OCI-LY7 (cell line): ENCODE measurements around the gene OR10H4. TPM values are rescaled to one million over a fixed set of nuclear protein-coding genes. Genes with fewer than 3 reads are reported as not detected.

ENCODE experiments used
- BruUV-seq: library from RNA; stranded (reverse); fragments of 400-500 nt; replicated peaks from 2 replicates; lab custom pipeline; 2021; lab: Mats Ljungman, UMichigan
- CTCF ChIA-PET: fragments of 300-600 bp; sonication (Branson Sonifier 250); formaldehyde crosslinking; loops from one replicate; lab custom pipeline; 2022; ENCODE audit warnings: antibody characterized with exemption; ENCODE audit not compliant: unreplicated experiment; lab: Charles Lee
- POLR2A ChIA-PET: fragments of 300-600 bp; sonication (Branson Sonifier 250); formaldehyde crosslinking; loops from one replicate; lab custom pipeline; 2022; ENCODE audit warnings: antibody characterized with exemption; lab: Charles Lee
- DNase-seq: peaks from one replicate; pipeline ENCODE4 v3.0.0-alpha.2; 2015; ENCODE audit warnings: low spot score
- H2AFZ ChIP-seq: fragments of 200-600 bp; sonication (generic), shearing (Covaris generic); 2 replicates; pipeline ENCODE4 v1.6.1; 2014; ENCODE audit warnings: mild to moderate bottlenecking, antibody characterized with exemption, low read length, moderate library complexity
- H3K27ac ChIP-seq: fragments of 200-600 bp; sonication (generic); 2 replicates; pipeline ENCODE4 v1.5.1; 2014; ENCODE audit warnings: mixed run types, low read depth, mild to moderate bottlenecking, moderate library complexity, low read length, inconsistent platforms; ENCODE audit not compliant: poor library complexity, severe bottlenecking
- H3K36me3 ChIP-seq: fragments of 200-600 bp; sonication (generic); 2 replicates; pipeline ENCODE4 v1.6.1; 2014; ENCODE audit warnings: mild to moderate bottlenecking, antibody characterized with exemption, low read length, moderate library complexity, mixed read lengths; ENCODE audit not compliant: insufficient read depth
- H3K4me1 ChIP-seq: fragments of 200-600 bp; sonication (generic); 2 replicates; pipeline ENCODE4 v1.5.1; 2014; ENCODE audit warnings: mild to moderate bottlenecking, low read length; ENCODE audit not compliant: insufficient read depth, poor library complexity, severe bottlenecking
- H3K4me2 ChIP-seq: fragments of 200-600 bp; sonication (generic); 2 replicates; pipeline ENCODE4 v1.6.1; 2014; ENCODE audit warnings: mild to moderate bottlenecking, low read length
- H3K4me3 ChIP-seq: fragments of 200-600 bp; sonication (generic); 2 replicates; pipeline ENCODE4 v1.5.1; 2014; ENCODE audit warnings: mild to moderate bottlenecking, low read depth, low read length; ENCODE audit not compliant: poor library complexity, severe bottlenecking
- H3K79me2 ChIP-seq: fragments of 200-600 bp; sonication (generic); 2 replicates; pipeline ENCODE4 v1.6.1; 2016; ENCODE audit warnings: low read depth, mild to moderate bottlenecking, low read length, moderate library complexity, mixed read lengths; ENCODE audit not compliant: insufficient read depth
- H3K9me2 ChIP-seq: fragments of 200-600 bp; sonication (generic); 2 replicates; pipeline ENCODE4 v1.6.1; 2016; ENCODE audit warnings: mild to moderate bottlenecking, low read length, mixed read lengths; ENCODE audit not compliant: insufficient read depth
- H3K9me3 ChIP-seq: fragments of 200-600 bp; sonication (generic); 2 replicates; pipeline ENCODE4 v1.6.1; 2014; ENCODE audit warnings: mild to moderate bottlenecking, mixed run types, low read length, mixed read lengths
- H4K20me1 ChIP-seq: fragments of 200-600 bp; sonication (generic); 2 replicates; pipeline ENCODE4 v1.6.1; 2014; ENCODE audit warnings: mild to moderate bottlenecking, antibody characterized with exemption, low read length, moderate library complexity, mixed read lengths; ENCODE audit not compliant: insufficient read depth
- CTCF ChIP-seq: fragments of 200-600 bp; sonication (generic); conservative IDR thresholded peaks from 2 replicates; pipeline ENCODE4 v1.5.1; 2014; ENCODE audit warnings: mild to moderate bottlenecking, antibody characterized with exemption, low read length, moderate library complexity, mixed read lengths
- EZH2phosphoT487 ChIP-seq: fragments of 200-600 bp; sonication (generic); IDR thresholded peaks from 2 replicates; pipeline ENCODE4 v1.6.1; 2018; ENCODE audit warnings: low read depth, borderline replicate concordance, mild to moderate bottlenecking, mixed run types, antibody characterized with exemption, low read length, moderate library complexity, mixed read lengths
- intact Hi-C: fragments of 100-400 bp; cut with micrococcal nuclease; formaldehyde crosslinking; loops from one replicate; pipeline ENCODE4 v1.10.0; 2022; ENCODE audit not compliant: unreplicated experiment
- total RNA-seq, 2 experiments: library from RNA; depleted of rRNA in 1 of 2; stranded (reverse); fragments of >200 nt in 1 of 2; shearing (Covaris generic) in 1 of 2; gene quantifications; 2 replicates each; pipeline ENCODE4 v1.2.3, GENCODE V29; 2014 to 2022

The OR10H4 gene
- total RNA-seq, 2 experiments from 2014 or later = not detected

DNA sequence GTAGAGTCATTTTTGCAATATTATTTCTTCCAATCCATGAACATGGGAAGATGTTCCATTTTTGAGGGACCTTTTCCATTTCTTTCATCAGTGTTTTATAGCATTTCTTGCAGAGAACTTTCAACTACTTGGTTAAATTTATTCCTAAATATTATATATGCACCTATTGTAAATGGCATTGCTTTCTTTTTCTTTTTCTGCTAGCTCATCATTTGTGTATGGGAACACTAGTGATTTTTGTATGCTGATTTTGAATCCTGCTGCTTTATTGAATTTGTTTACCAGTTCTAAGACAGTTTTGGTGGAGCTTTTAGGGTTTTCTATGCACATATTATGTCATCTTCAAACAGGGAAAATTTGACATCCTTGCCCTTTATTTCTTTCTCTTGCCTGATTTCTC is 43.8 kb upstream of the OR10H4 start:
- CTCF ChIA-PET = no interaction called here
- Histone ChIP-seq H2AFZ (no peak overlapping the region), H3K9me3 (no peaks in the 10 kb centered on the region), H4K20me1 (no peaks in the 10 kb centered on the region), H3K4me1 (no peaks in the 10 kb centered on the region), H3K9me2 (no peaks in the 10 kb centered on the region), H3K4me2 (no peak overlapping the region), H3K27ac (no peak overlapping the region), H3K36me3 (no peaks in the 10 kb centered on the region), H3K4me3 (no peak overlapping the region), H3K79me2 (no peaks in the 10 kb centered on the region)
- TF ChIP-seq EZH2phosphoT487 (no peak), CTCF (no peak)
- intact Hi-C loops = no loop called here
- DNase-seq = no peak
- no TSS peak for BruUV-seq
- POLR2A ChIA-PET = no interaction called here

GRCh38 chr19:15911599-15912235 is 37.1 kb upstream of the OR10H4 start:
- CTCF ChIA-PET = no interaction called here
- no peak overlapping the region for H3K4me2 ChIP-seq
- DNase-seq = no peak
- TF ChIP-seq CTCF (no peak), EZH2phosphoT487 (no peak)
- BruUV-seq = no TSS peak
- no peaks in the 10 kb centered on the region for H3K36me3 ChIP-seq
- POLR2A ChIA-PET = no interaction called here
- no peaks in the 10 kb centered on the region for H3K79me2 ChIP-seq
- H4K20me1 ChIP-seq = no peaks in the 10 kb centered on the region
- no peak overlapping the region for H3K4me3 ChIP-seq
- intact Hi-C loops = no loop called here
- H3K9me2 ChIP-seq = no peaks in the 10 kb centered on the region
- H2AFZ ChIP-seq = no peak overlapping the region
- H3K27ac ChIP-seq = no peak overlapping the region
- H3K4me1 ChIP-seq = no peaks in the 10 kb centered on the region
- no peaks in the 10 kb centered on the region for H3K9me3 ChIP-seq

DNA sequence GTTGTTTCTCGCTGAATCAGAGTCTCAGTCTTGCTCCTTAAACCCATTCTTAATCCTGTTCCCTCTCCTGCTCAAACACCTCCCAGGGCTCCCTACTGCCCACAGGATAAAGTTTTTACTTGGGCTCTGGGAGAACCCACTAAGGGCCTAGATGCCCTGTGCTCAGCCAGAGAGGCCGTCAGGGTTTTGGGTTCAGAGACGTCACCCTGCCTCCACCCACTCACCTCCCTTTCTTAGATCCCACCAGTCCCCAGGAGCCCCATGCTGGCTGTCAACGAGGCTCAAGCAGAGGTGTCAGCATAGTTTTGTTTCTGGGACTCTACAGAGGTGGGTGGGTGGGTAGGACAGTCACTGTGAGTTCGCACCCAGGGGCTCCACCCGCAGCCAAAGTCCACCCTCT is 35.4 kb upstream of the OR10H4 start:
- POLR2A ChIA-PET = no interaction called here
- TF ChIP-seq EZH2phosphoT487 = no peak
- TF ChIP-seq CTCF = no peak
- BruUV-seq = no TSS peak
- H3K36me3 ChIP-seq = no peaks in the 10 kb centered on the region
- CTCF ChIA-PET = no interaction called here
- H3K4me2 ChIP-seq = no peak overlapping the region
- H2AFZ ChIP-seq = no peak overlapping the region
- H3K9me2 ChIP-seq = no peaks in the 10 kb centered on the region
- no peaks in the 10 kb centered on the region for H3K79me2 ChIP-seq
- H3K9me3 ChIP-seq = no peaks in the 10 kb centered on the region
- no peak overlapping the region for H3K27ac ChIP-seq
- H3K4me3 ChIP-seq = no peak overlapping the region
- H4K20me1 ChIP-seq = no peaks in the 10 kb centered on the region
- DNase-seq = no peak
- no peaks in the 10 kb centered on the region for H3K4me1 ChIP-seq
- intact Hi-C loops = no loop called here
